Measurements from ENCODE around the gene SSB. TPM values are rescaled to one million over a fixed set of nuclear protein-coding genes. Genes with fewer than 3 reads are reported as not detected.
"Not testable (repeated sequence)": the region's sequence is repeated elsewhere in the genome, so short reads cannot be mapped to it uniquely, and the experiment has no call there.

Gene SSB
- total RNA-seq, 1 donor, result 141 TPM

DNA sequence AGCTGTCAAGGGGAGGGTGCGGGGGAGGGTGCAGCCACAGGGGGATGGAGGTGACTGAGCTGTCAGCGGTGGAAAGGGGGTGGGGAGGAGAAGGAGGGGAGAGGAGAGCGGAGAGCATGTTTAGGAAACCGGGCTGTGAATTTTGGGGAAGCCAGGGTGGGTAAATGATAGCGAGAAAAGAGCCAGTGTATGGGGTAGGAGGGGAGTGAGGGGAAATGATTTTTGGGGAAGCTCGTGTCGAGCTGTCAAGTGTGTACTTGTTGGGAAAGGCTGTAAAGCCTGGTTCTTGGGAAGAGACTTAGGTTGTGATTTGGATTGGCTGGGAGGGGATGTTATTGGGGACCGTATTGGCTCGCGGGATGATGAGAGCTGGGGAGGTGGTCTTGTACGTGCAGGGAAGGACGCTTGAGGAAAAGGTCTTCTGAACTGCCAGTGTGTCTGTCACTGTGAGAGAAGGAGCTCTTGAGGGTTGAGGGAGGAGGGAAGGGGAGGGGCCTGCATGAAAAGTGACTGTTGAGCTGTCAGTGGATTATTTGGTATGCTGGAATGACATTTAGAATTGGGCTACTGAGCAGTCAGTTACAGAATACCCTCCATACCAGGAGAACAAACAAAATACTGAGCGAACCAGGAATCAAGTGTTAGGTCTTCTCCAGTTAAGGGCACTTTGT lies 29.6 kb downstream of the SSB start:
- TF ChIP-seq CTCF (IDR thresholded peaks at IDR 0.05; ENCODE audit: insufficient read depth, low read length), result no peak
- peak overlapping the region; percentile 90 for H3K4me3 ChIP-seq (ENCODE audit: low read depth, low read length)
- peak; percentile 16 for DNase-seq (ENCODE audit: low read depth)

DNA sequence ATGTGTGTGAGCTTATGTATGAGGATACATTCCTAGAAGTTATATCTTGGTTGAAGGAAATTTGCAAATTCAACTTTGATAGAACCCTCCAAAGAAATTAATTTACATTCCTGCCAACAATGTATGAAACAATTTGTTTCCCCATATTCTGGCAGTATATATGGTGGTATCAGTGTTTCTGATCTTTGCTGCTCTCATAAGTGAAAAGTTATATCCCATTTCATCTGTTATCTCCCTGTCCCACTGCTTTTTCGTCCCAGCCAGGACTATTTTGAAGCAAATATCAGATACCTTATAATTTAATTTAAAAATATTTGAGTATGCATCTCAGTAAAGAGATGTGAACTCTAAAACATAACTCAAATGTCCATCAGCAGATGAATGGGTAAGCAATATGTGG lies 35.7 kb downstream of the SSB start:
- no peak for TF ChIP-seq CTCF (IDR thresholded peaks at IDR 0.05; ENCODE audit: insufficient read depth, low read length)
- H3K4me3 ChIP-seq (ENCODE audit: low read depth, low read length), result no peak overlapping the region
- no peak for DNase-seq (ENCODE audit: low read depth)

DNA sequence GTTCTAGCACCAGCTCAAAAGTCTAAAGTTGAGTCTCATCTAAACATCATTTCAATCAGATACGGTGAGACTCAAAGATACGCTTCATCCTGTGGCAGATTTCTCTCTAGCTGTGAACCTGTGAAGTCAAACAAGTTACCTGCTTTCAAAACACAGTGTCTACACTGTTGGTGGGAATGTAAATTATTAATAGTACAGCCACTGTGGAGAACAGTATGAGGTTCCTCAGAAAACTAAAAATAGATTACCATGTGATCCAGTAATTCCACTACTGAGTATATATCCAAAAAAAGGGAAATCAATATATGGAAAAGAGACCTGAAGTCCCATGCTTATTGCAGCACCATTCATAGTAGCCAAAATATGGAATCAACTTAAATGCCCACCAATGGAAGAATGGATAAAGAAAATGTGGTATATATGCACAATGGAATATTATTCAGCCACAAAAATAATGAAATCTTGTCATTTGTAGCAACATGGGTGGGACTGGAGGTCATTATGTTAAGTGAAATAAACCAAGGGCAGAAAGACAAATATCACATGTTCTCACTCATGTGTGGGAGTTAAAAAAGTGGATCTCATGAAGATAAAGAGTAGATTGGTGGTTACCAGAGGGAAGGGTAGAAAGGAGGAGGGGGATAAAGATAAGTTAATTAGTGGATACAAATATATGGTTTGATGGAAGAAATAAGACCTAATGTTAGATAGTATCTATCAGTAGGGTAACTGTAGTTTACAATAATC lies 40.2 kb downstream of the SSB start:
- DNase-seq (ENCODE audit: low read depth), result no peak
- no peak for TF ChIP-seq CTCF (IDR thresholded peaks at IDR 0.05; ENCODE audit: insufficient read depth, low read length)

DNA sequence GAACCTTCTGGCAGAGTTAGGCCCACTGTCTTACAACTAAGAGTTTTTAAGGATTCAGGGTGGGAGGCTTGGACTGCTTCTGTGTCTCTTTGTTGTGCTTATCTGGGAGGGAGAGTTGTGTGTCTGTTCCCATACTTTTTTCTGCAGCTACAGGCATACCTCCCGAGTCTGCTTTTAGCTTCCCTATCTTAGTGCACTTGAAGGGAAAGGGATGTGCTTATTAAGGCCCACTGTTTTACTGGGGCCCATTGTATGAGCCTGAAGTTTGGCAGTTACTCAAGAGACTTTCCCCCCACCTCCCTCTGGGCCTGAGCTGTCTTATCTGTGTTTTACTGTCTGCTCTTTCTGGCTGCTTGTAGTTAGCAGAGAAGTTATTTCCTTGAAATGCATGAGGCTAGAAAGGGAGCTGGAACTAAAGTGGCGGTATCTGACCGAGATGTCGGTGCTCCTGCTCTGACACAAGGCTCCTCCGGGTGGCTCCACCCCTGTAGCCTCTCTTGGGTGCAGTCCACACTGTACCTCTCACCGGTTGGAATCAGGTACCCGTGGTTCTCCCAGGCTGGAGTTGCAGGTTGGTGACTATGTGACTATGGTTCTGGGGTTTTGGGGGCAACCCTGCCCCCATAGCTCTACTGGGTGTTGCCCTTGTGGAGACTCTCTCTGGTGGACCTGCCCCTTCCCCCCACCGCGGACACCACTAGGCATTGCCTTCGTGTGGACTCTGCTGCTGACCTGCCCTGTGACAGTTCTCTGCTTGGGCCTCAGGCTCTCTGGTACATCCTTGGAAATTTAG lies 41.5 kb downstream of the SSB start:
- TF ChIP-seq CTCF (IDR thresholded peaks at IDR 0.05; ENCODE audit: insufficient read depth, low read length), result no peak
- peak; percentile 77 for DNase-seq (ENCODE audit: low read depth)
- no peak overlapping the region for H3K4me3 ChIP-seq (ENCODE audit: low read depth, low read length)

More for the DNA sequence above, 40.2 kb downstream of the SSB start:
- H3K4me3 ChIP-seq (ENCODE audit: low read depth, low read length), result no peak overlapping the region

GRCh38 chr2:169840747-169841142 lies 42.1 kb downstream of the SSB start:
- no peak for DNase-seq (ENCODE audit: low read depth)
- H3K4me3 ChIP-seq (ENCODE audit: low read depth, low read length), result no peak overlapping the region
- TF ChIP-seq CTCF (IDR thresholded peaks at IDR 0.05; ENCODE audit: insufficient read depth, low read length), result no peak

- DNase-seq (ENCODE audit: low read depth); H3K4me3 ChIP-seq (ENCODE audit: low read depth, low read length): not testable (repeated sequence)
These were observed 43.0 kb downstream of the SSB start for GRCh38 chr2:169841625-169842024.

- DNase-seq (ENCODE audit: low read depth), result no peak
- H3K4me3 ChIP-seq (ENCODE audit: low read depth, low read length), result no peak overlapping the region
- TF ChIP-seq CTCF (IDR thresholded peaks at IDR 0.05; ENCODE audit: insufficient read depth, low read length), result no peak
These were observed 46.3 kb downstream of the SSB start for GRCh38 chr2:169845016-169845415.

DNA sequence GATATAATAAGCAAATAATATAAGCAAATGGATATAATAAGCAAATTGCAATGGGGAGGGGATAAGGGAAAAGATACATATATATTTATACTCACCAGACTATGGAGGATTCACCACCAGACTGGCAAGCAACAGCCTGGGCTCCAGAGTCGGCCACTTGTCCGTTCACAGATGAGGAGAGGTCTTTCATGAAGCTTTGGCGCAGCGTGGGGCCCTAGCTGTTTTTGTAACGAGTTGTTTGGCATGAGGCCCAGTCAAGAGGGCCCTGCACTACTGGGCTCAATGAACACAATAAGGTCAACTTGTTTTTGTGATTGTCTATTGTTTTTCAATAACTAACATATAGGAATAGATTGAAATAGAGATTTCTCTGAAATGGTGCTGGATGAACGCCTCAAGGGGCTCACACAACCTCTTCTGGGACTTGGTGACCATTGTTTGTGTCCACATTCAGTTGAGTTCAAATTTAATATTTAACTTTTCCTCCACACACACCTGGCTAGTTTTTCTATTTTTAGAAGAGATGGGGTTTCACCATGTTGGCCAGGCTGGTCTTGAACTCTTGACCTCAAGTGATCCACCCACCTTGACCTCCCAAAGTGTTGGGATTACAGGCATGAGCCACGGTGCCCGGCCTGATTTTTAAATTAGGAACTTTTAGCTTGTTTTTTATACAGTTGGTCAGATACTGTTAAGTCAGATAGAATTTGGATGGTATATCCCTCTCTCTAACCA lies 50.5 kb downstream of the SSB start:
- not testable (repeated sequence) for DNase-seq (ENCODE audit: low read depth); H3K4me3 ChIP-seq (ENCODE audit: low read depth, low read length)
